Right atrium auricular region (tissue), 2 donors: Measurements from ENCODE around the gene ANK2. TPM values are rescaled to one million over a fixed set of nuclear protein-coding genes. Genes with fewer than 3 reads are reported as not detected.

Experiments
- DNase-seq: peaks from one replicate; pipeline ENCODE4 v3.0.0-alpha.2; 2019; ENCODE audit warnings: low spot score
- H3K27ac ChIP-seq, 2 donors: fragments of 200-600 bp; sonication (generic); 1 replicate in 1 of 2; 2 replicates in 1 of 2; pipeline ENCODE4 v1.5.1; 2016 to 2019
- H3K27me3 ChIP-seq, 2 donors: fragments of 200-600 bp; sonication (generic); one replicate each; pipeline versions ENCODE4 v1.5.1 to v1.6.0; 2017 to 2019
- H3K36me3 ChIP-seq: fragments of 200-600 bp; sonication (generic); one replicate; pipeline ENCODE4 v1.5.1; 2016
- H3K4me1 ChIP-seq, 2 donors: fragments of 200-600 bp; sonication (generic); one replicate each; pipeline versions ENCODE4 v1.5.1 to v1.6.0; 2017 to 2019
- H3K4me3 ChIP-seq, 2 donors: fragments of 200-600 bp; sonication (generic); 1 replicate in 1 of 2; 2 replicates in 1 of 2; pipeline ENCODE4 v1.5.1; 2017 to 2019; ENCODE audit warnings: mild to moderate bottlenecking in 1 of 2, moderate library complexity in 1 of 2
- H3K9me3 ChIP-seq, 2 donors: fragments of 200-600 bp; sonication (generic); one replicate each; pipeline ENCODE4 v1.5.1; 2019
- total RNA-seq, 2 donors: library from RNA; depleted of rRNA; stranded (reverse); fragments of >200 nt; gene quantifications; one replicate each; pipeline ENCODE4 v1.1.0, GENCODE V29; 2016
- TF ChIP-seq, protein P1 (sequence below), 2 donors: fragments of 200-600 bp; sonication (generic); IDR thresholded peaks; one replicate each; pipeline ENCODE4 v1.5.1; 2019; ENCODE audit warnings: antibody characterized with exemption in 2 of 2

ANK2 gene
- total RNA-seq, 2 donors from 2014 or later, result 169 to 332 TPM

DNA sequence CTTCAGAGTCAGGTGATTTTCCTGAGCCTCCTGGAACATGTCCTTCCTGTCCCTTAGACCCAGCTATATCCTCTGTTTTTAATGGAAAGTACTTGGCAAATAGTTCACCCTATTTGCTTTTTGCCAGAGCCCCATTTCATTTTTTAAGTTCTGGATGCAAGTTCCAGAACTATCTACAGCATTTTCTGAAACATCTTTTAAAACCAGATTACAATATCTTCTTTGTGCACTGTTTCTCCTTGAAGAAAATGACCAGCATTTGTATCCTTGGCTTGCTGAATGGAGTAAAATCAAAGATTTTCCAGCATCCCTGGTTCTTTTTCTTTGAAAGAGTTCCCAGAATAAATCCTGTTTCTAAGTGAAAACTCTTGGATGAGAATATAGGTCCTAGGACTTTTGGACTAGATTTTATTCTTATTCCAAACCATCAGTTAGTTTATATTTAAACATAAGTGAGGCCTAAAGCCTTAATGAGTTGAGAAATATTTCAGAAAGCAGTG lies 224.3 kb downstream of the ANK2 start:
- TF ChIP-seq, protein P1, sequence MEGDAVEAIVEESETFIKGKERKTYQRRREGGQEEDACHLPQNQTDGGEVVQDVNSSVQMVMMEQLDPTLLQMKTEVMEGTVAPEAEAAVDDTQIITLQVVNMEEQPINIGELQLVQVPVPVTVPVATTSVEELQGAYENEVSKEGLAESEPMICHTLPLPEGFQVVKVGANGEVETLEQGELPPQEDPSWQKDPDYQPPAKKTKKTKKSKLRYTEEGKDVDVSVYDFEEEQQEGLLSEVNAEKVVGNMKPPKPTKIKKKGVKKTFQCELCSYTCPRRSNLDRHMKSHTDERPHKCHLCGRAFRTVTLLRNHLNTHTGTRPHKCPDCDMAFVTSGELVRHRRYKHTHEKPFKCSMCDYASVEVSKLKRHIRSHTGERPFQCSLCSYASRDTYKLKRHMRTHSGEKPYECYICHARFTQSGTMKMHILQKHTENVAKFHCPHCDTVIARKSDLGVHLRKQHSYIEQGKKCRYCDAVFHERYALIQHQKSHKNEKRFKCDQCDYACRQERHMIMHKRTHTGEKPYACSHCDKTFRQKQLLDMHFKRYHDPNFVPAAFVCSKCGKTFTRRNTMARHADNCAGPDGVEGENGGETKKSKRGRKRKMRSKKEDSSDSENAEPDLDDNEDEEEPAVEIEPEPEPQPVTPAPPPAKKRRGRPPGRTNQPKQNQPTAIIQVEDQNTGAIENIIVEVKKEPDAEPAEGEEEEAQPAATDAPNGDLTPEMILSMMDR (IDR thresholded peaks at IDR 0.05), result no peak
- H3K36me3 ChIP-seq, result peaks cover 10% of the 10 kb centered on the region
- no peaks in the 10 kb centered on the region for H3K9me3 ChIP-seq
- H3K27ac ChIP-seq, result no peak overlapping the region
- peaks cover 0 to 9% of the 10 kb centered on the region in 2 donors for H3K4me1 ChIP-seq
- H3K27me3 ChIP-seq, result no peaks in the 10 kb centered on the region
- no peak for DNase-seq
- no peak overlapping the region for H3K4me3 ChIP-seq

DNA sequence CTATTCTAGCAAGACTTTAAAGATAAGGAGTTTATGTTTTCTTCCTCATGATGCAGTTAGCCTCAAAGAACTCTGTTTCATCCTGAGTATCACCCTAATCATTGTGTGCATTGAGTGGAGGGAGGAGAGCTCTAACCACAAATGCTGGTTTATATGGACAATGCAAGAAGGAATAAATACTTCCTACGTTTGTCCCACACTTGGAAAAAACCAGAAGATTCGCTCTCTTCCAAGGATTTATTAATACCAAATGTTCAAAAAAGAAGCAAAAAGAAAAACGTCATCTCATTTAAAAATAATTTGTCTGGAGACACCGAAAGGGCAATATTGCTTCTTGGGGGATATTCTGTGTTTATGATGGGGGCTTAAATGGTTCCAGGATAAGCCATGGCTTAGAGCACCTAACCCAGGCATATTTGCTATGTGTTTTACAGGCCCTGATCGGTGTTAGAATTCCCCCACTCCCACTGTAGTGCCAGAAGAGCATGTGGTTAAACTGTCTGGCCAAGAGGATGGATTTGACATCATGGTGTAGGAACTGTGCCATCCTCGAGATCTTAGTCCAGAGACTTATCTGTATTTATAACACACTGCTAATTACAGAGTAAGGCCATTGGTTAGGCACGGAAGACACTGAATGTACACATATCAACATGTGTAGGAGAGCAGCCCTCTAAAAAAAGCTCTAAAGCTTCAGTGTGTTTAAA lies 227.2 kb downstream of the ANK2 start:
- Histone ChIP-seq H3K9me3 (no peaks in the 10 kb centered on the region), H3K4me1 (peaks cover 0 to 9% of the 10 kb centered on the region in 2 donors), H3K27ac (peak overlapping the region; percentile 47 to 53), H3K4me3 (no peak overlapping the region), H3K27me3 (no peaks in the 10 kb centered on the region), H3K36me3 (peaks cover 10% of the 10 kb centered on the region)
- TF ChIP-seq, protein P1 (IDR thresholded peaks at IDR 0.05), result no peak
- DNase-seq, result no peak

DNA sequence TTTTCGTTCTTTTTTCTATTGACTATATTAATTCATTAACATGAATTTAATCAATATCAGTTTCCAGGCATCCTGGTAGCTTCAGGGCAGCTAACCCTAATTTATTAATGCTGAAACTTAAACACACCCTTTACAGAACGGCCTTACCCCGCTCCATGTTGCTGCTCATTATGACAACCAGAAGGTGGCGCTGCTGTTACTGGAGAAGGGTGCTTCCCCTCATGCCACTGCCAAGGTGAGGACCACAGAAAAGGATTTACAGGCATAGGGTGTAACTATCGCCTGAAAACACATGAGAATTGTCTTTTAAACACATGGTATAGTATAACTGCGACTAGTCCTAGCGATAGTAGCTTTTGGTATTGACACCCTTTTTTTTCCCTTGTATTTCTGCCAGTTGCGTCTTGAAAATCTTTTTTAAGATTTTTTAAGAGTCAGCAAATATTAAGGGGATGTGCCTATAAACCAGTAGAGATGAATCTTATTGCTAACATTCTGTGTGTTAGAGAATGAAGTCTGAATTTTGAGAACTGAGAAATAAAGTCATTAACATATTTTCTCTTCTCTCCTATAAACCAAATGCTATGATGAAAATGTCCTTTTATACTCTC lies 229.0 kb downstream of the ANK2 start:
- H3K4me3 ChIP-seq, result no peak overlapping the region
- peak; percentile 84 for DNase-seq
- TF ChIP-seq, protein P1 (IDR thresholded peaks at IDR 0.05), result peak; percentile 67 to 84
- peaks cover 0 to 9% of the 10 kb centered on the region in 2 donors for H3K4me1 ChIP-seq
- no peaks in the 10 kb centered on the region for H3K27me3 ChIP-seq
- no peaks in the 10 kb centered on the region for H3K9me3 ChIP-seq
- H3K27ac ChIP-seq, result no peak overlapping the region
- H3K36me3 ChIP-seq, result peaks cover 18% of the 10 kb centered on the region

GRCh38 chr4:113285501-113285900 lies 236.0 kb downstream of the ANK2 start:
- Histone ChIP-seq H3K27ac (no peak overlapping the region), H3K36me3 (peaks cover 25% of the 10 kb centered on the region), H3K4me3 (no peak overlapping the region), H3K4me1 (peaks cover 0 to 5% of the 10 kb centered on the region in 2 donors), H3K27me3 (no peaks in the 10 kb centered on the region), H3K9me3 (no peaks in the 10 kb centered on the region)
- TF ChIP-seq, protein P1 (IDR thresholded peaks at IDR 0.05), result no peak
- no peak for DNase-seq

- Histone ChIP-seq H3K4me3 (no peak overlapping the region), H3K9me3 (no peaks in the 10 kb centered on the region), H3K27ac (no peak overlapping the region), H3K36me3 (peaks cover 17% of the 10 kb centered on the region), H3K4me1 (peaks cover 0 to 26% of the 10 kb centered on the region in 2 donors), H3K27me3 (no peaks in the 10 kb centered on the region)
- no peak for DNase-seq
- TF ChIP-seq, protein P1 (IDR thresholded peaks at IDR 0.05), result no peak
These were observed 238.8 kb downstream of the ANK2 start for GRCh38 chr4:113288257-113288656.
